ENCODE measurements around the gene NKD2. TPM values are rescaled to one million over a fixed set of nuclear protein-coding genes. Genes with fewer than 3 reads are reported as not detected.

NKD2 gene
- total and polyA plus RNA-seq, 3 donors from 2014 or later: 16.5 to 42.1 (median 31.6) TPM

DNA sequence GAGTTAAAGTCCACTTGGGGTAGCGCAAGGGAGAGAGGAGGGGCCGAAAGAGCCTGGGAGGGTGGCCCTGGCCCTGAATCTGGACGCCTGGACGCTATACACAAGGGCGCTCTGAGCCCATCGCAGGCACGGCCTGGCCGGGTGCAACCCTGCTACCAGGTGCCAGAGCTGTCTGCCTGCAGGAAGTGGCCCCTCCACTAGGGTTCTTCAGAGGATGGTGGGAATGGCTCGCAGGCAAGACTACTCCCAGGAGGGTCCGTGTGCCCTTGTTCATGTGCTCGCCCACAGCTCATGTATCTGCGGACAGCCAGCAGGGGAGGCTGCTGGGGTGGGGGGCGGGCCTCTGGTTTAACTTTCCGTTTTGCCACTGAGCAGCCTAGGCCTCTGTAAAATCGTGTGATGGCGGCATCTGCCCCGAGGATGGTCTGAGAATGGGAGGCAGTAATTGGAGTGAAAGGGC is 1.4 kb upstream of the NKD2 start:
- Histone ChIP-seq H3K4me3 (no peak overlapping the region), H3K36me3 (ENCODE audit: low read depth, missing control alignments) (no peaks in the 10 kb centered on the region), H3K27me3 (no peaks in the 10 kb centered on the region), H3K4me1 (peaks cover 18% of the 10 kb centered on the region), H3K27ac (peak overlapping the region in 1 of 2 donors; percentile 20), H3K9me3 (no peaks in the 10 kb centered on the region)
- TF ChIP-seq, protein P1, sequence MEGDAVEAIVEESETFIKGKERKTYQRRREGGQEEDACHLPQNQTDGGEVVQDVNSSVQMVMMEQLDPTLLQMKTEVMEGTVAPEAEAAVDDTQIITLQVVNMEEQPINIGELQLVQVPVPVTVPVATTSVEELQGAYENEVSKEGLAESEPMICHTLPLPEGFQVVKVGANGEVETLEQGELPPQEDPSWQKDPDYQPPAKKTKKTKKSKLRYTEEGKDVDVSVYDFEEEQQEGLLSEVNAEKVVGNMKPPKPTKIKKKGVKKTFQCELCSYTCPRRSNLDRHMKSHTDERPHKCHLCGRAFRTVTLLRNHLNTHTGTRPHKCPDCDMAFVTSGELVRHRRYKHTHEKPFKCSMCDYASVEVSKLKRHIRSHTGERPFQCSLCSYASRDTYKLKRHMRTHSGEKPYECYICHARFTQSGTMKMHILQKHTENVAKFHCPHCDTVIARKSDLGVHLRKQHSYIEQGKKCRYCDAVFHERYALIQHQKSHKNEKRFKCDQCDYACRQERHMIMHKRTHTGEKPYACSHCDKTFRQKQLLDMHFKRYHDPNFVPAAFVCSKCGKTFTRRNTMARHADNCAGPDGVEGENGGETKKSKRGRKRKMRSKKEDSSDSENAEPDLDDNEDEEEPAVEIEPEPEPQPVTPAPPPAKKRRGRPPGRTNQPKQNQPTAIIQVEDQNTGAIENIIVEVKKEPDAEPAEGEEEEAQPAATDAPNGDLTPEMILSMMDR (IDR thresholded peaks at IDR 0.05): no peak
- TF ChIP-seq POLR2A (IDR thresholded peaks at IDR 0.05): no peak
- WGBS, 2 donors: 72 to 75% methylated on average over 17 of the region's 17 CpGs
- no peak for DNase-seq
- intact Hi-C loops (cut with DNase I; ENCODE audit: low total_unique reads): no loop called here

DNA sequence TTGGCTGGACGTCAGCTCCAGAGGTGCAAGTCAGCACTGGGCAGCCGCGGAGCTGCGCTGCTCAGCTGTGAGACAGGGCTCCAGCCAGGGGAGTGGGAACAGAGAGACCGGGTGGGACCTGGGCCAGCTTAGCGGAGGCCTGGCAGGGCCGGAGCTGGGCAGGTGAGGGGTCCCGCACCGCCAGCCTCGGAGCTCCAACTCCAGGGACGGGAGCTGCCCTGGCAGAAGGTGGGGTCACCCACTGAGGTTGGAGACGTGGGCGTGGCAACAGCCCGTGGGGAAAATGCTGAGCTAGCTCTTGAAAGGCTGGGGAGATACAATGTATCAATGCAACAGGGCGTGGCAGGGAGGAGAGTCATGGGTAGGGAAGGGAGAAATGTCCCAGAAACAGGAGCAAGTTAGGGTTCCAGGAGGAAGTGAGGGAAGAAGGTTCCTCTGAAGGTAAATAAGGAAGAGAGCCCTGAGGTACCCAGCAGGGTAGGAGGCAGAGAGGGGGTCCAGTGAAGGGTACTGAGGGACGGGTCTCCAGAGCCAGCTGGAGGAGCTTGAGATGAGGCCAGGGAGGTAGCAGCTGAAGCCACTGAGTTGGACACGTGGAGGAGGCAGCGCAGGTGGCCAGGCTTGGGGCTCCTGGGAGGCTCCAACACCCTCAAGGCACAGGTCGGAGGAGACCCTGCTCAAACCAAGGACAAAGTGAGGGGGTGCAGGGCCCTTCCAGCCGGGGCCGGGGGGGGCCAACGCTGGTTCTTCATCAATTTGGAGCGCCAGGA is 736 bp upstream of the NKD2 start:
- no peaks in the 10 kb centered on the region for H3K36me3 ChIP-seq (ENCODE audit: low read depth, missing control alignments)
- DNase-seq: peak; percentile 89
- 26 to 32% methylated on average over 11 to 23 of the region's 23 CpGs for WGBS, 2 donors
- intact Hi-C loops (cut with DNase I; ENCODE audit: low total_unique reads): no loop called here
- H3K27me3 ChIP-seq: no peaks in the 10 kb centered on the region
- no peaks in the 10 kb centered on the region for H3K9me3 ChIP-seq
- peaks cover 18% of the 10 kb centered on the region for H3K4me1 ChIP-seq
- TF ChIP-seq POLR2A (IDR thresholded peaks at IDR 0.05): no peak
- TF ChIP-seq, protein P1 (IDR thresholded peaks at IDR 0.05): no peak
- no peak overlapping the region for H3K4me3 ChIP-seq
- peak overlapping the region in 1 of 2 donors; percentile 20 for H3K27ac ChIP-seq

DNA sequence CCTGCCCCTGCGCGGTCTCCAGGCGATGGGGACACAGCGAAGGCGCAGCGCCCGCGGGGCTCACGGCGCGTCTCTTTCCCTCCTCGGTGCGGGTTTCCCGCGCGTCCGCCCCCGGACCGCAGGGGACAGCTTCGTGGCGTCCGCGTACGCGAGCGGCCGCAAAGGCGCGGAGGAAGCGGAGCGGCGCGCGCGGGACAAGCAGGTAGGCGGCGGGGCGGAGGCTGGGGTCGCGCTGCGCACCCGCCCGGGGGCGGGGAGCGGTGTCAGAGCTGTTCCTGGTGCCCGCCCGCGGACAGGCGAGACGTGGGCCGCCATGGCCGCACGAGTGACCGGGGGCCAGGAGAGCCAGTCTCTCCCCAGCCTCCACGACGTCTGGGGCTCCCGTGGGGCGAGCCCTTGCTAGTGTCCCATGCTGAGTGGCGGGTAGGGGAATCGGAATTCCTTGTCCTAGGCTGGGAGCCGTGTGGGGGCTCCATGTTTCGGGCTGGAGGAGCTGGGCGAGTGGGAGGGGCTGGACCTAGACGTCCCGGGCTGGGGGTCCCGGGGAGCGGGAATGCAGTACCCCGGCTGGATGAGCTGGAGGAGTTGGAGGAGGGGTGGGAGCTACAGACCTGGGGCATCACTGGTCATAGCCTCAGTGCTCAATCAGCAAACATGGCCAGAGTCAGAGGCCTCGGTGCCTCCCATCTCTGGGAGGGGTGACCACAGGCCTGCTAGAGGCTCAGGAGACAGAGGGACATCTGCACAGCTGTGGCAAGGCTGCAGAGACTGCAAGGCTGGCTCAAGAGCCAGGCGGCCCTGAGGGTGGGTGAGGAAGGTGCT is 968 bp downstream of the NKD2 start:
- H3K27ac ChIP-seq: no peak overlapping the region
- intact Hi-C loops (cut with DNase I; ENCODE audit: low total_unique reads): no loop called here
- H3K36me3 ChIP-seq (ENCODE audit: low read depth, missing control alignments): no peaks in the 10 kb centered on the region
- no peak for TF ChIP-seq POLR2A (IDR thresholded peaks at IDR 0.05)
- TF ChIP-seq, protein P1 (IDR thresholded peaks at IDR 0.05): no peak
- 16 to 19% methylated on average over 17 to 25 of the region's 70 CpGs for WGBS, 2 donors
- H3K27me3 ChIP-seq: no peaks in the 10 kb centered on the region
- peak; percentile 15 for DNase-seq
- H3K4me3 ChIP-seq: peak overlapping the region; percentile 54 to 66
- peaks cover 18% of the 10 kb centered on the region for H3K4me1 ChIP-seq
- H3K9me3 ChIP-seq: no peaks in the 10 kb centered on the region

DNA sequence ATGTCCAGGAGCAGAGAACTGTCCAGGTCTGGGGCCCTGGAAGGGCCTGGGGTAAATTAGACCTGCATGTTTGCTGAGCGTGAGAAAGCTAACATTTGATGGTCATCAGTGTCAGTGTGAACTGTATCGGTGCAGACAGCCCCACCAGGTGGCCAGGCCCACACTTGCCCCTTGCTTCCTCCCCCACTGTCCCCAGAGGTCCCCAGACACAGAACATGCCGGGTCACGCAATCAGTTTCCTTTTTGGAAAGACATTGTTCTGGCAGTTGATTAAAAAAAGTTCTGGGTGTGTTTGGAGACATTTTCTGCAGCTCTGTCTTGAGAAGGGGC is 1.5 kb downstream of the NKD2 start:
- intact Hi-C loops (cut with DNase I; ENCODE audit: low total_unique reads): no loop called here
- DNase-seq: no peak
- Histone ChIP-seq H3K36me3 (ENCODE audit: low read depth, missing control alignments) (no peaks in the 10 kb centered on the region), H3K4me1 (peaks cover 16% of the 10 kb centered on the region), H3K9me3 (no peaks in the 10 kb centered on the region), H3K27me3 (no peaks in the 10 kb centered on the region), H3K4me3 (no peak overlapping the region), H3K27ac (no peak overlapping the region)
- 58 to 59% methylated on average over 4 of the region's 4 CpGs for WGBS, 2 donors
- TF ChIP-seq POLR2A (IDR thresholded peaks at IDR 0.05): no peak
- TF ChIP-seq, protein P1 (IDR thresholded peaks at IDR 0.05): no peak

Data from testis (tissue), 3 donors.